ENCODE results near the gene RSBN1L. TPM values are rescaled to one million over a fixed set of nuclear protein-coding genes. Genes with fewer than 3 reads are reported as not detected.

Gene RSBN1L
- total and polyA plus RNA-seq, 2 of the 8 experiments (the other 6 are each of a cell fraction or from before 2014, with no cell fraction given) = 4.1 to 22.1 TPM

DNA sequence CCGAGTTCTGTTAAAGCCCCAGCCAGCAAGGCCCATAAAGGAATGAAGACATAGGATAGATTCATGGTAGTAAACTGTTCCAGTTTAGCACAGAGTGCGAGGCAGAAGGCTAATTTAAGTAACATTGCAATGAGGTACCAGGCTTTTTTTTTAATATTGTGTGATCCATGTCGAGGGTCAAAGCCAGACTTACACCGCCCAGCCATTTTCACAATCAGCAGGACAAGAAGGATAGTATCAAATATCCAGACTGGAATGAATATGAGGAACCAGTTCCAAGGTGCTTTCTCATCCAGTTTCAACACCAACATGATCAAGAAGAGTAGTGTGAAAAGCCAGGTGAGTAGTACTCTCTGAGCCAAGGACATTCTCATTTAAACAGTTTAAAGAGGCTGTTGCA, 97.7 kb downstream of the RSBN1L start:
- no peak overlapping the region for H3K23ac ChIP-seq (ENCODE audit: insufficient read length)
- ChIA-PET CTCF (ENCODE audit: partially characterized antibody) (no interaction called here), POLR2A (ENCODE audit: partially characterized antibody) (no interaction called here)
- 91% methylated on average over 4 of the region's 4 CpGs; no CpG with 5 or more reads in 1 of the 2 experiments for WGBS, 2 experiments (ENCODE audit: extremely low coverage in 1 of 2, insufficient coverage in 1 of 2, insufficient read length in 1 of 2, insufficient replicate concordance in 2 of 2, low coverage in 1 of 2, low lambda C conversion rate in 2 of 2, missing lambda C conversion rate in 1 of 2)
- H3K23me2 ChIP-seq (ENCODE audit: low read depth, low read length) = no peaks in the 10 kb centered on the region
- H3K27me3 ChIP-seq (replicated peaks in 1 of 4; ENCODE audit: control insufficient read depth in 3 of 4, extremely low read depth in 1 of 4, insufficient read depth in 3 of 4, low read length in 3 of 4) = no peaks in the 10 kb centered on the region
- no peaks in the 10 kb centered on the region for H3K9me3 ChIP-seq (ENCODE audit: insufficient read depth in 2 of 2, low read depth in 1 of 2, low read length in 1 of 2)
- no peak overlapping the region for H4K91ac ChIP-seq (replicated peaks; ENCODE audit: insufficient read length, low read length)
- peaks cover 0 to 26% of the 10 kb centered on the region in 2 experiments; a peak in 2 of 4 replicates for H3K79me2 ChIP-seq (ENCODE audit: control insufficient read depth in 1 of 2, insufficient read depth in 2 of 2, low read length in 2 of 2)
- no peak overlapping the region for H3K4me3 ChIP-seq (ENCODE audit: extremely low read depth in 1 of 4, insufficient read depth in 2 of 4, low read depth in 3 of 4, low read length in 4 of 4)
- H3K4me1 ChIP-seq (replicated peaks in 1 of 4; ENCODE audit: control insufficient read depth in 3 of 4, insufficient read depth in 4 of 4, low read length in 3 of 4) = peaks cover 0 to 2% (median under 1%) of the 10 kb centered on the region in 4 experiments; a peak in 2 of 7 replicates
- H2BK120ac ChIP-seq (replicated peaks; ENCODE audit: low read depth, low read length) = no peak overlapping the region
- H3K79me1 ChIP-seq (ENCODE audit: low read depth, low read length) = no peaks in the 10 kb centered on the region
- no peak overlapping the region for H3K14ac ChIP-seq (ENCODE audit: insufficient read length)
- no peak overlapping the region for H2AK5ac ChIP-seq (ENCODE audit: low read depth, low read length)
- no peak overlapping the region for H3K9ac ChIP-seq (replicated peaks in 1 of 4; ENCODE audit: extremely low read depth in 1 of 4, low read depth in 3 of 4, low read length in 3 of 4)
- FAIRE-seq (no peak), DNase-seq (ENCODE audit: low read depth in 1 of 2, low spot score in 2 of 2) (no peak)
- H2BK20ac ChIP-seq (ENCODE audit: low read length) = no peak overlapping the region
- H3K4ac ChIP-seq (replicated peaks; ENCODE audit: insufficient read length, low read depth, low read length) = no peak overlapping the region
- no peak overlapping the region for H3K4me2 ChIP-seq (ENCODE audit: insufficient read depth in 1 of 2, low read depth in 2 of 2, low read length in 2 of 2)
- H3K18ac ChIP-seq (ENCODE audit: extremely low read depth, low read length) = no peak overlapping the region
- H4K20me1 ChIP-seq (replicated peaks in 1 of 2; ENCODE audit: control insufficient read depth in 1 of 2, insufficient read depth in 2 of 2, low read length in 2 of 2) = peaks cover 0 to 2% of the 10 kb centered on the region in 2 experiments
- no peak overlapping the region for H2BK5ac ChIP-seq (ENCODE audit: low read depth, low read length)
- no peak overlapping the region for H2BK15ac ChIP-seq (ENCODE audit: low read length)
- H3K27ac ChIP-seq (ENCODE audit: low read depth, low read length) = no peak overlapping the region
- H4K5ac ChIP-seq (ENCODE audit: insufficient read length, low read depth, low read length) = no peak overlapping the region
- no peak overlapping the region for H3K56ac ChIP-seq (replicated peaks; ENCODE audit: insufficient read length, low read depth, low read length)
- H3K36me3 ChIP-seq (ENCODE audit: control insufficient read depth in 2 of 4, insufficient read depth in 4 of 4, low read length in 3 of 4) = peaks cover 0 to 4% (median 0%) of the 10 kb centered on the region in 4 experiments; a peak in 1 of 8 replicates
- H2BK12ac ChIP-seq (ENCODE audit: low read depth, low read length) = no peak overlapping the region
- H4K8ac ChIP-seq (ENCODE audit: extremely low read depth, insufficient read depth, low read length) = no peak overlapping the region
- no peak overlapping the region for H2AFZ ChIP-seq (ENCODE audit: low read length)
- TF ChIP-seq BCL11A (IDR thresholded peaks at IDR 0.05; ENCODE audit: low read depth in 2 of 2, low read length in 2 of 2) (no peak), MAFK (IDR thresholded peaks at IDR 0.05; ENCODE audit: low read depth, low read length) (no peak)

All from H1 (cell line).